Stimulated activated naive CD4-positive, alpha-beta T cell (primary cell): ENCODE results near the gene YIF1A.
A peak's percentile ranks its signal among the peaks of the same experiment; 100 is the strongest.
"Not testable (repeated sequence)": the region's sequence is repeated elsewhere in the genome, so short reads cannot be mapped to it uniquely, and the experiment has no call there.

Source experiments
- DNase-seq, 6 experiments: peaks; one replicate each; lab custom pipeline; 2025; lab: John Stamatoyannopoulos, UW

YIF1A gene

GRCh38 chr11:66311965-66312548, 23.1 kb upstream of the YIF1A start:
- peak; percentile 98 to 100 (median 99) for DNase-seq

- DNase-seq = no peak
These were observed 22.6 kb upstream of the YIF1A start for GRCh38 chr11:66311470-66311964.

GRCh38 chr11:66310803-66311440, 22.0 kb upstream of the YIF1A start:
- not testable (repeated sequence) for DNase-seq

- DNase-seq = no peak
These were observed 21.4 kb upstream of the YIF1A start for GRCh38 chr11:66310324-66310723.

GRCh38 chr11:66309475-66309874, 20.5 kb upstream of the YIF1A start:
- DNase-seq = no peak

DNA sequence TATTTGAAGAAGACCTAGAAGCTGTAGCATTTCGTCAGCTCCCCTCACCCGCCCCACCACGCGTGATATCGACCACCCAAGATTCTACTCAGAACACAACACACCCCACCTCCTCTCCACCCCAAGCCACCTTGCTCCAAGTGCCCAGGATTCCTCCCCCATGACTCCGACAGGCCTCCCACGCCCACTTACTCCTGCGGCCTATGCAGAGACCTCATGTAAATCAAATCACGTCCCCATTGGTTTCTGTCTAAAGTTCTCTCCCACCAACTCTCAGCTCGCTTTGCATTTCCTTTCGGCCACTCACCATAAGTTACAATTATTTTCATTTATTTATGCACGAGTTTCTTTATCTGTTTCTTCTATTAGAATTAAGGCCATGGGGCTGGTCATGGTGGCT, 13.7 kb upstream of the YIF1A start:
- DNase-seq = no peak

GRCh38 chr11:66299186-66299585, 10.2 kb upstream of the YIF1A start:
- DNase-seq = no peak

- no peak for DNase-seq
These were observed 8.7 kb upstream of the YIF1A start for GRCh38 chr11:66297610-66298009.

- DNase-seq = no peak
These were observed 6.0 kb upstream of the YIF1A start for GRCh38 chr11:66294626-66295620.

- DNase-seq = no peak
These were observed 5.1 kb upstream of the YIF1A start for GRCh38 chr11:66293777-66294625.

DNA sequence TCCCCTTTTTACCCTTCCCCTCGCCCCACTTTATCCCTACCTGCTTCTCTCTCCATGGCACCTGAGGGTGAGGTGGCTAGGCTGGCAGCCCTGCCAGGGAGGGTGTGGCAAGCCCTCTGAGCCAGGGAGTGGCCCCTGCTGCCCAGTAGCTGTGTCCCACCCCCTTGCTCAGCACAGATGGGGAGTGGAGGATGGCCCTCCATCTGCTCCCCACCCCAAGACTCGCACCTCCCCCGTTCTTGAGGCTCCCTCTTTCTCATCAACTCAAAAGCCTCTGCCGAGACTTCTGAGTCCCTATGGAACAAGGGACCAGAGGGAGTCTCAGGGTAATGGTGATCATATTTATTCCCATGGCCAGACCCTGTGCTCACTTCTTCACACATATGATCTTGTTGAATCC, 4.4 kb upstream of the YIF1A start:
- DNase-seq = no peak

DNA sequence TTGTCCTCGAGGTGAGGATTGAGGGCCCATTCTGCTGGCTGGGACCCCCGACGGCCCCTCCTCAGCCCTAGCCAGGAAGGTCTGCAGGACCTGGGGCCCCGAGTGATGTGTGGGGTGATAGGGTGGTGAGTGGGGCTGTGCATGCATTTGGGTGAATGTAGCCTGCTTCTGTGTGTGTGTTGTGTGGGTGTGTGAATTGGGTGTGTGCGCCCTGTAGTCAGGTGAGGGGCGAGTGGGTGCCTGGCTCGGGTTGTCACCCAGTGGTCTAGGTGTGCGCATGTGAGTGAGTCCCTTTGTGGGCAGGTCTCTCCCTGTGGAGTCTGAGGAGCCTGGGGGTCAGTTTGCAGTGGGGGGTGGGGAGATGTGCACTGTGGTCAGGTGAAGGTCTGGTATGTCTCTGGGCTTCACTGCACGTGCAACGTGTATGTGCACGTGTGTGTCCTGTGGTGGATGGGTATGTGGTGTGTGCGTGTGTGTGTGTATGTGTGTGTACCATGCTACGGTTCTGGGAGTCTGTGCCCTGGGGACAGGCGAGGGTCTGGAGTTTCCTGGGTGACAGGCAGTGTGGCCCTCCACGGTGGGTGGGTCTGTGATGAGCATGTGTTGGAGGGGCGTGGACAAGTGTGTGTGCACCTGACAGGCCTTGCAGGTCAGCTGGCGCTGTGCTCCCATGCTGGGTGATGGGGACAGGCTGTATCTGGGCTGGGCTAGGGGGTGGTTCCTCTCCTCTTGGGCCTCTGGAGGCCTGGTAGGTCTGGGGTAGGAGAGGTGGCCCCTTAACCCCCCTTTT, 3.8 kb upstream of the YIF1A start:
- DNase-seq = no peak

DNA sequence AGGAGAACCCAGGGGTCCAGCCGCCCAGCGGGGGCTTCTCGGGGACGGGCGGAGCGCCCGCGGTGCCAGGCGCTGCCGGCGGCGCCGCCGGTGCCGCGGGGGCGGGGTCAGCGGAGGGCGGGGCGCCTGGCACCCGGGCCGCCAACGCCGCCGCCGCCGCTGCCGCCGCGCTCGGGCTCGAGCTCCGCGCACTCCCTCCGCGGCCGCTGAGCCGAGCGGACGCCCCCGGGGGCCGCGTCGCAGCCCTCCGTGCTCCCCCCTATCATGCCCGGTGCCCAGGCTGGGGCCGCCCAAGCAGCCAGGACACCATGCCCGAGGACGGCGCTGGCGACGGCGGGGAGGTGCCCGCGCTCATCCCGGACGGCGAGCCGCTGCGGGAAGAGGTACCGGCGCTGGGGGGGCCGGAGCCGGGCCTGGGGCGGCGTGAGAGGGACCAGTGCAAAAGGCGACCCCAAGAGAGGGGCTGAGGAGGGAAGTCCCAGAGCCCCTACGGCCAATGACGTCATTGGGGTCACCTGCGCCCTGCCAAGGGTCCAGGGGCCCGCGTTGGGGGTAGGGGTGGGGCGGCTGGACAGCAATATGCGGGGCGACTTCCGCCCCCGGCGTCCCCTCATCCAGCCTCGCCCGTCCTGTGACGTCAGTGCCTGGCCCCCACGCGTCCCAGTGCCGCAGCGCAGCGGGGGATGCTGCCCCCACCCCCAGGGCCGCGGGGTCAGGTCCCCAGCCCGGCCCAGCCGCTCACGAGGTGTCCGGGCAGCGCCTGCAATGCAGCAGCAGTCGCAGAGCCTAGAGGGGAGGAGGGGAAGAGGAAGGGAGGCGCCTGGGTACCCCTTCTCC, 3.0 kb upstream of the YIF1A start, which contains the start of gene TMEM151A:
TMEM151A (plus strand) TSS at position 189 of the 837 bp plus-strand sequence; CDS start at position 309, 120 bp downstream.
- no peak for DNase-seq

DNA sequence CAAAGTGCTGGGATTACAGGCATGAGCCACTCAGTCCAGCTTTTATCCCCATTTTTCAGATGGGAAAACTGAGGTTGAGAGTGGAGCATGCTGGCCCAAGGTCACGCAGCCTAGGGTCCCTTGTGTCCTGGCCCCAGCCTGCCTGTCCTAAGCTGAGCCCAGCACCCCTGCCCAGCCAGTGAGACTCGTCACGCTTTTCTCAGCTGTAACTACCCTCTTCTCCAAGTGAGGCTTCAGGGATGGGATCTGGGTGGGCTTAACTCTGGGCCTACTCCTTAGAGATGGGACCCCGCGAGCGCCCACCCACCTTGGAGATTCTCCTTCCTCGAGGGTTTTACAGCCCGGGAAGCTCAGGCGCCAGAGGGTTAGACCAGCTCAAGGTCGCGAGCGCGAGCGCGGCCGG, 2.4 kb upstream of the YIF1A start:
- no peak for DNase-seq

- no peak for DNase-seq
These were observed 1.3 kb upstream of the YIF1A start for GRCh38 chr11:66290330-66290621.

DNA sequence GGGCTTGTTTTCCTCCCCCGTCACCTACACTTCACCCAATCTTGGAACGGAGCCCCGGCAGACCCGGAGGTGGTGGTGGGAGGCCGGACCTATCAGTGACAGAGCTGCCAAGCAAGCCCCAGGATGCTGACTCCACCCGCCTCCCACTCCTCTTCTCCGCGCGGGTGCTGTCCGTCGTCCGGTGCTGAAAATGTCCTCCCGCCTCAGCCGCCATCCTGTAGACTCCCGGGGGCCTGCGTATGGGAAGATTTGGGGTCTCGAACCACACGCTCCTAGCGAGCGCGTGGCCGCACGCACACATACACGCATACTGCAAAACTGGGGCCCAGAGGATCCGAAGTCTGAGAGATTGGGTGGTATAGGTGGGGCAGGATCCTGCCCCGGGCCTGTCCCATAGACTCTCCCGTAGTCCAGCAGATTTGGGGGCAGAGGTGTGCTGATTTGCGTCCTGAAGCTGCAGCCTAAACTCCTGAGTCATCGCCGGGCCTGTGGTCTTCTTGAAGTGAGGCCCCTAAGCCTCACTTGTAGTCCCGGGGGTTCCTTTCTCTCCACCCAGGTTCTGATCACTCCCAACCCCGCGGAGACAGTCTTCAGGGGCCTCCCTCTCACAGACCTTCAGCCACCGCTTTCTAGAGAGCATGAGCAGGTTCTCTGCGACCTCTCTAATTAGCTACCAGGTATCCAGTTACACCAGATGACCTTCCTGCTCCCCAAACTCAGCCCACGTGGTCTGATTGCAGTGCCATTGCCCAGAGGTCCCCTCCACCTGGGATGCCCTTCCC, 796 bp upstream of the YIF1A start:
- DNase-seq = peak in 5 of 6 experiments; percentile 79 to 97 (median 89)

DNA sequence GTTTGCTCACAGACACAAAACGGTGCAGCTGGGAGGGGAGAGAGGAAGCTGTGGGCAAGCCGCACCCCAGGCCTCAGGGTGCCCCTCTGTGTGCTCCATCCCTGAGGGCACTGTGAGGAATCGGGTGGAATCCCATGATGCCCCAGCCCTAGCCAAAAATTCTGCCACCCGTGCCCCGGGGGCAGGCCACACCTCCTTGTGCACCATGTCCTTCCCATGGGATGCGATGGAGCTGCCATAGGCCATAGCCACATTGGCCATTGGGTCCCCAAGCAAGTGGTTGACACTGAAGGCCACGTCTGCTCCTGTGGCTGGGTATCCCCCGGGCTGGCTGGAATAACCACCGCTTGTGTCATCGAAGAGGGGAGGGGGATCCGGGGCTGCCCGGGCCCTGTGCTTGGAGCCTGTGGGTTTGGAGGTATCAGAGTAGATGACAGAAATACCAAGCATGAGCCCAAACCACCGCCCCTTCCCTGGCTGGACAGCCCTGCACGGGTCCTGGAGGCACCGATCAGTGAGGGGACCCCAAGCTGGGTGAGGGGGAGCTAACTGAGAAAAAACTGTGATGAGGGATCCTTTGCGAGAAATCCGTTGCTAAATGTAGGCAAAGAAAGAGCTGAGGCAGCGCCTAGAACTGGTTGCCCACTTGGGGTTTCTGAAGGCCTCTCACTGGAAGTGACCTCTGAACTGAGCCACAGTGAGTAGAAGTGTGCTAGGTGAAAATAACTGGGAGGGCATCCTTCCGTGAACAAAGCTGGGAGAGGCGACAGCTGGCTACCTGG, 863 bp downstream of the YIF1A start:
- no peak for DNase-seq

DNA sequence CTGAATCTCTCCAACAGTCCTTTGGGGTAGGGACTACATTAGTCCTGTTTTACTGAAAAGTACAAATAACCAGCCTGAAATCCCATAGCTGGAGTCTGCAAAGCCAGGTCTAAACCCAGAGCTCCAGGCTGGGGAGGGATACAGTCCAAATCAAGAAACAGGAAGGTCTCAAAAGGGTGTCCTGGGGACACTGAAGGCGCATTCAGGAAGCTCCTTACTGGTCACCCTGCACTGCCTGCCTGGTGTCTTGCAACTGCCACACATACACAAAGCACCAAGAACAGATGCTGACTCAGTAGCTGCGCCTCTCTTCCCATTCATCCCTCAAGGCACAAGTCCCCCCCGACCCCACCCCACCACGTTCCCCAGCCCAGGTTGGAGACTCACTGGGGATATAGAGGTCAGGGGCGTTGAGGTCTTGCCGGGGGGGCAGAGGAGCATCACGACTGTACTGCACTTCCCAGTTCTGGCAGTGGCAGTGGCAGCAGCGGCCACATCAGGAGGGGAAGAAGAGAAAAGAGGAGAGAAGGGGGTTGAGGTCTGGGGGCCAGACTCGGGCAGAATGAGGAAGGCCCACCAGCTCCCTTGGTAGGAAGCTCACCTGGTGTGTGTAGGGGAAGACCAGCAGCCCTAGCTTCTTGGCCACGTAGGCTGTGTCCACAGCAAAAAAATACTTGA, 1.6 kb downstream of the YIF1A start:
- DNase-seq = no peak
